IMR-90 (cell line): Measurements from ENCODE around the gene MAP2K2. TPM values are rescaled to one million over a fixed set of nuclear protein-coding genes. Genes with fewer than 3 reads are reported as not detected.

ENCODE experiments used
- ATAC-seq: fragments of 200-7000 bp; cut with Tn5 transposase; 2 replicates; pipeline ENCODE4 v1.9.1; 2020; ENCODE audit warnings: low read depth, mild to moderate bottlenecking, moderate library complexity
- BruUV-seq: library from RNA; stranded (reverse); fragments of 400-500 nt; replicated peaks from 2 replicates; lab custom pipeline; 2021; lab: Mats Ljungman, UMichigan
- CTCF ChIA-PET: fragments of 300-600 bp; formaldehyde crosslinking; extraction: SDS; loops from one replicate; lab custom pipeline; 2021; ENCODE audit warnings: antibody characterized with exemption; lab: Yijun Ruan, JAX
- POLR2A ChIA-PET: fragments of 300-600 bp; sonication (Branson Sonifier 250); formaldehyde crosslinking; loops from one replicate; lab custom pipeline; 2022; ENCODE audit warnings: antibody characterized with exemption; ENCODE audit not compliant: unreplicated experiment; lab: Charles Lee
- DNase-seq: peaks from one replicate; pipeline ENCODE4 v3.0.0; 2013
- H2AFZ ChIP-seq: replicated peaks from 2 replicates; pipeline ENCODE3; 2013; ENCODE audit warnings: low read length, mild to moderate bottlenecking; ENCODE audit not compliant: poor library complexity
- H2AK5ac ChIP-seq: 2 replicates; pipeline ENCODE4 v1.6.1; 2013; ENCODE audit warnings: low read depth, low read length, inconsistent platforms
- H2AK9ac ChIP-seq: replicated peaks from 2 replicates; pipeline ENCODE3; 2013; ENCODE audit warnings: mild to moderate bottlenecking, low read depth, low read length, moderate library complexity; ENCODE audit not compliant: poor library complexity
- H2BK120ac ChIP-seq: 2 replicates; pipeline ENCODE4 v1.6.1; 2013; ENCODE audit warnings: low read depth, low read length, inconsistent platforms
- H2BK15ac ChIP-seq: 3 replicates; pipeline ENCODE4 v1.6.1; 2013; ENCODE audit warnings: low read depth, low read length, inconsistent platforms
- H2BK20ac ChIP-seq: 2 replicates; pipeline ENCODE4 v1.6.1; 2013; ENCODE audit warnings: low read depth, mild to moderate bottlenecking, inconsistent platforms, low read length, moderate library complexity
- H2BK5ac ChIP-seq: 2 replicates; pipeline ENCODE4 v1.6.1; 2013; ENCODE audit warnings: mild to moderate bottlenecking, low read depth, low read length, inconsistent platforms; ENCODE audit not compliant: poor library complexity, severe bottlenecking
- H3K14ac ChIP-seq: replicated peaks from 2 replicates; pipeline ENCODE4 v1.6.1; 2013; ENCODE audit warnings: low read depth, low read length, inconsistent platforms
- H3K18ac ChIP-seq: 2 replicates; pipeline ENCODE4 v1.6.1; 2013; ENCODE audit warnings: low read depth, low read length, control low read depth
- H3K23ac ChIP-seq: 2 replicates; pipeline ENCODE4 v1.6.1; 2013; ENCODE audit warnings: low read depth, low read length, inconsistent platforms
- H3K27ac ChIP-seq: 2 replicates; pipeline ENCODE4 v1.5.1; 2013; ENCODE audit warnings: mild to moderate bottlenecking, control low read depth, low read length; ENCODE audit not compliant: insufficient read depth
- H3K27me3 ChIP-seq: 2 replicates; pipeline ENCODE4 v1.6.1; 2013; ENCODE audit warnings: low read length; ENCODE audit not compliant: control insufficient read depth, insufficient read depth
- H3K36me3 ChIP-seq: 2 replicates; pipeline ENCODE4 v1.6.1; 2013; ENCODE audit warnings: low read length, mixed read lengths; ENCODE audit not compliant: control insufficient read depth, insufficient read depth
- H3K4ac ChIP-seq: 2 replicates; pipeline ENCODE4 v1.6.1; 2013; ENCODE audit warnings: low read depth, low read length, inconsistent platforms
- H3K4me1 ChIP-seq: 2 replicates; pipeline ENCODE4 v1.6.1; 2013; ENCODE audit warnings: low read length, mixed read lengths; ENCODE audit not compliant: control insufficient read depth, insufficient read depth
- H3K4me2 ChIP-seq: 2 replicates; pipeline ENCODE4 v1.6.1; 2013; ENCODE audit warnings: low read depth, mild to moderate bottlenecking, control low read depth, low read length, moderate library complexity
- H3K4me3 ChIP-seq: 2 replicates; pipeline ENCODE4 v1.5.1; 2013; ENCODE audit warnings: low read depth, mild to moderate bottlenecking, control low read depth, low read length, moderate library complexity; ENCODE audit not compliant: insufficient read depth
- H3K56ac ChIP-seq: 2 replicates; pipeline ENCODE4 v1.6.1; 2013; ENCODE audit warnings: low read length, inconsistent platforms; ENCODE audit not compliant: insufficient read depth; ENCODE audit errors: extremely low read depth
- H3K79me1 ChIP-seq, 2 experiments: 2 replicates each; pipeline ENCODE4 v1.6.1; 2013; ENCODE audit warnings: low read length in 2 of 2, inconsistent platforms in 1 of 2, low read depth in 1 of 2
- H3K9ac ChIP-seq: 2 replicates; pipeline ENCODE4 v1.6.1; 2013; ENCODE audit warnings: low read depth, low read length, control low read depth
- H3K9me1 ChIP-seq: 2 replicates; pipeline ENCODE4 v1.6.1; 2013; ENCODE audit warnings: low read length, inconsistent platforms; ENCODE audit not compliant: insufficient read depth
- H3K9me3 ChIP-seq: 2 replicates; pipeline ENCODE4 v1.6.1; 2013; ENCODE audit warnings: low read length; ENCODE audit not compliant: control insufficient read depth, insufficient read depth
- H4K20me1 ChIP-seq: 2 replicates; pipeline ENCODE4 v1.6.1; 2013; ENCODE audit warnings: low read length, inconsistent platforms; ENCODE audit not compliant: insufficient read depth
- H4K5ac ChIP-seq: 2 replicates; pipeline ENCODE4 v1.6.1; 2013; ENCODE audit warnings: mild to moderate bottlenecking, low read depth, low read length, control low read depth
- H4K8ac ChIP-seq, 2 experiments: 2 replicates each; pipeline ENCODE4 v1.6.1; 2013; ENCODE audit warnings: low read depth in 2 of 2, low read length in 2 of 2, control low read depth in 1 of 2, inconsistent platforms in 1 of 2
- H4K91ac ChIP-seq: 2 replicates; pipeline ENCODE4 v1.6.1; 2013; ENCODE audit warnings: low read depth, low read length, inconsistent platforms; ENCODE audit not compliant: insufficient read depth
- POLR2A ChIP-seq: IDR thresholded peaks from 2 replicates; pipeline ENCODE4 v1.6.1; 2012; ENCODE audit warnings: mild to moderate bottlenecking, low read depth, low read length
- WGBS, 2 experiments: methylation state at CpG; one replicate each; pipeline versions ENCODE4 v1.1.5 to v1.1.7; 2013; ENCODE audit warnings: missing lambda C conversion rate in 2 of 2; ENCODE audit not compliant: insufficient read length in 1 of 2; ENCODE audit errors: extremely low coverage in 2 of 2; 5-methylcytosine and 5-hydroxymethylcytosine counted together
- dilution Hi-C: fragments of 300-500 bp; cut with HindIII; formaldehyde crosslinking; loops from one replicate; pipeline ENCODE4 v1.14.3; 2018; ENCODE audit warnings: low sequenced_read_pairs; ENCODE audit not compliant: unreplicated experiment
- in situ Hi-C: fragments of 300-500 bp; cut with MboI; formaldehyde crosslinking; loops from 3 replicates; pipeline ENCODE4 v1.14.3; 2019; ENCODE audit warnings: low sequenced_read_pairs, inconsistent platforms, mixed read lengths
- intact Hi-C: fragments of 100-400 bp; cut with micrococcal nuclease; formaldehyde crosslinking; loops from 2 replicates; pipeline ENCODE4 v1.10.0; 2022
- polyA plus RNA-seq, 3 experiments: library from polyadenylated mRNA; depleted of rRNA; stranded (reverse); fragments of >200 nt; gene quantifications; 2 replicates each; pipeline ENCODE4 v1.2.3, GENCODE V29; 2012; ENCODE audit warnings: low replicate concordance in 1 of 3
- total RNA-seq: library from RNA; depleted of rRNA; stranded (reverse); fragments of >200 nt; gene quantifications from 2 replicates; pipeline ENCODE4 v1.2.3, GENCODE V29; 2012

Gene MAP2K2
- total and polyA plus RNA-seq, 2 of the 4 experiments (the other 2 are of a cell fraction): 115 to 151 TPM

- no peak overlapping the region for H4K91ac ChIP-seq
- H3K9me1 ChIP-seq: peaks cover 8% of the 10 kb centered on the region; the same call in 1 of the 2 replicates
- H2AFZ ChIP-seq: no peak overlapping the region
- peaks cover 21 to 67% of the 10 kb centered on the region in 2 experiments for H3K79me1 ChIP-seq
- peaks cover 2% of the 10 kb centered on the region for H3K4me1 ChIP-seq
- dilution Hi-C loops (no loop called here), in situ Hi-C loops (no loop called here), intact Hi-C loops (no loop called here)
- no peak overlapping the region for H3K27ac ChIP-seq
- peaks cover 32% of the 10 kb centered on the region for H4K20me1 ChIP-seq
- DNase-seq: no peak
- H2BK5ac ChIP-seq: no peak overlapping the region
- H3K27me3 ChIP-seq: no peaks in the 10 kb centered on the region
- H2BK20ac ChIP-seq: no peak overlapping the region
- no peak overlapping the region for H3K14ac ChIP-seq
- H3K4ac ChIP-seq: no peak overlapping the region
- H2AK5ac ChIP-seq: no peak overlapping the region
- no peak for TF ChIP-seq POLR2A
- no peak for ATAC-seq
- CTCF ChIA-PET: no interaction called here
- no peak overlapping the region for H2BK15ac ChIP-seq
- H4K5ac ChIP-seq: no peak overlapping the region
- H3K9me3 ChIP-seq: no peaks in the 10 kb centered on the region
- H2AK9ac ChIP-seq: no peak overlapping the region
- no peak overlapping the region for H3K4me3 ChIP-seq
- H3K9ac ChIP-seq: no peak overlapping the region
- no peak overlapping the region for H3K23ac ChIP-seq
- BruUV-seq: no TSS peak
- peaks cover 76% of the 10 kb centered on the region for H3K36me3 ChIP-seq
- no peak overlapping the region for H3K4me2 ChIP-seq
- H4K8ac ChIP-seq: no peak overlapping the region
- 90% methylated on average over 2 of the region's 6 CpGs; no CpG with 5 or more reads in 1 of the 2 experiments for WGBS, 2 experiments
- no peak overlapping the region for H2BK120ac ChIP-seq
- no peak overlapping the region for H3K18ac ChIP-seq
- no peak overlapping the region for H3K56ac ChIP-seq
- POLR2A ChIA-PET: interaction anchor here (0.6 kb wide), 1 partner anchor 44 kb away, joined by 3 read pairs; no protein-coding TSS in a partner anchor
Observed at GRCh38 chr19:4109626-4109945, 14.3 kb downstream of the MAP2K2 start.
